GM20000 (cell line): ENCODE results near the gene KSR2.

ENCODE experiments used
- DNase-seq: peaks from one replicate; pipeline ENCODE4 v3.0.0; 2012; ENCODE audit warnings: low spot score
- TF ChIP-seq, protein P1 (sequence below): IDR thresholded peaks from 2 replicates; pipeline ENCODE4 v1.5.1; 2012; ENCODE audit warnings: mild to moderate bottlenecking, control low read depth; ENCODE audit errors: extremely low read depth, missing control alignments

Gene KSR2

GRCh38 chr12:117559978-117560377 is 408.8 kb downstream of the KSR2 start:
- no peak for DNase-seq
- TF ChIP-seq, protein P1, sequence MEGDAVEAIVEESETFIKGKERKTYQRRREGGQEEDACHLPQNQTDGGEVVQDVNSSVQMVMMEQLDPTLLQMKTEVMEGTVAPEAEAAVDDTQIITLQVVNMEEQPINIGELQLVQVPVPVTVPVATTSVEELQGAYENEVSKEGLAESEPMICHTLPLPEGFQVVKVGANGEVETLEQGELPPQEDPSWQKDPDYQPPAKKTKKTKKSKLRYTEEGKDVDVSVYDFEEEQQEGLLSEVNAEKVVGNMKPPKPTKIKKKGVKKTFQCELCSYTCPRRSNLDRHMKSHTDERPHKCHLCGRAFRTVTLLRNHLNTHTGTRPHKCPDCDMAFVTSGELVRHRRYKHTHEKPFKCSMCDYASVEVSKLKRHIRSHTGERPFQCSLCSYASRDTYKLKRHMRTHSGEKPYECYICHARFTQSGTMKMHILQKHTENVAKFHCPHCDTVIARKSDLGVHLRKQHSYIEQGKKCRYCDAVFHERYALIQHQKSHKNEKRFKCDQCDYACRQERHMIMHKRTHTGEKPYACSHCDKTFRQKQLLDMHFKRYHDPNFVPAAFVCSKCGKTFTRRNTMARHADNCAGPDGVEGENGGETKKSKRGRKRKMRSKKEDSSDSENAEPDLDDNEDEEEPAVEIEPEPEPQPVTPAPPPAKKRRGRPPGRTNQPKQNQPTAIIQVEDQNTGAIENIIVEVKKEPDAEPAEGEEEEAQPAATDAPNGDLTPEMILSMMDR = no peak

GRCh38 chr12:117555889-117556288 is 412.9 kb downstream of the KSR2 start:
- TF ChIP-seq, protein P1 = no peak
- no peak for DNase-seq

- no peak for DNase-seq
- TF ChIP-seq, protein P1 = no peak
These were observed 415.8 kb downstream of the KSR2 start for GRCh38 chr12:117552971-117553370.

GRCh38 chr12:117551665-117552064 is 417.1 kb downstream of the KSR2 start:
- TF ChIP-seq, protein P1 = no peak

GRCh38 chr12:117547209-117547608 is 421.6 kb downstream of the KSR2 start:
- DNase-seq = no peak
- TF ChIP-seq, protein P1 = no peak

More at GRCh38 chr12:117551665-117552064, 417.1 kb downstream of the KSR2 start:
- no peak for DNase-seq

- DNase-seq = no peak
- TF ChIP-seq, protein P1 = no peak
These were observed 423.6 kb downstream of the KSR2 start for GRCh38 chr12:117545216-117545615.

GRCh38 chr12:117540011-117540410 is 428.8 kb downstream of the KSR2 start:
- TF ChIP-seq, protein P1 = no peak
- no peak for DNase-seq
